Measurements from ENCODE around the gene ADCYAP1R1. TPM values are rescaled to one million over a fixed set of nuclear protein-coding genes. Genes with fewer than 3 reads are reported as not detected.

Gene ADCYAP1R1
- total and polyA plus RNA-seq, 12 donors: 0.22 to 25.0 (median 1.5) TPM

GRCh38 chr7:31101544-31101943 lies 49.4 kb downstream of the ADCYAP1R1 start:
- DNase-seq: peak in 1 of 7 donors; percentile 35

GRCh38 chr7:31102151-31102972 lies 50.3 kb downstream of the ADCYAP1R1 start:
- no peaks in the 10 kb centered on the region for H3K27me3 ChIP-seq
- peak in 3 of 7 donors; percentile 2 to 35 (median 3) for DNase-seq
- H3K4me1 ChIP-seq (replicated peaks in 1 of 2): no peaks in the 10 kb centered on the region
- no peak overlapping the region for H3K27ac ChIP-seq
- intact Hi-C loops (cut with DNase I): loop anchor here in 1 of 2 donors (10.0 kb wide), 1 partner anchor 78 kb away; no protein-coding TSS in a partner anchor
- WGBS, 4 donors: 73 to 80% (median 74%) methylated on average over 11 to 12 of the region's 12 CpGs
- TF ChIP-seq POLR2A (IDR thresholded peaks at IDR 0.05): no peak
- no peak for TF ChIP-seq CTCF (IDR thresholded peaks at IDR 0.05)
- H3K36me3 ChIP-seq (replicated peaks in 1 of 2): no peaks in the 10 kb centered on the region
- H3K4me3 ChIP-seq: no peak overlapping the region
- H3K9me3 ChIP-seq (replicated peaks in 1 of 3): no peaks in the 10 kb centered on the region

More at GRCh38 chr7:31101544-31101943, 49.4 kb downstream of the ADCYAP1R1 start:
- 79 to 86% (median 83%) methylated on average over 5 of the region's 5 CpGs for whole genome bisulfite sequencing, 4 donors
- Histone ChIP-seq H3K4me1 (replicated peaks in 1 of 2) (no peaks in the 10 kb centered on the region), H3K36me3 (replicated peaks in 1 of 2) (no peaks in the 10 kb centered on the region), H3K9me3 (replicated peaks in 1 of 3) (no peaks in the 10 kb centered on the region), H3K4me3 (no peak overlapping the region), H3K27me3 (no peaks in the 10 kb centered on the region), H3K27ac (no peak overlapping the region)
- intact Hi-C loops (cut with DNase I): loop anchor here in 1 of 2 donors (10.0 kb wide), 1 partner anchor 77 kb away; no protein-coding TSS in a partner anchor
- no peak for TF ChIP-seq POLR2A (IDR thresholded peaks at IDR 0.05)
- no peak for TF ChIP-seq CTCF (IDR thresholded peaks at IDR 0.05)

- no peaks in the 10 kb centered on the region for H3K9me3 ChIP-seq (replicated peaks in 1 of 3)
- H3K27me3 ChIP-seq: no peaks in the 10 kb centered on the region
- 51 to 66% (median 57%) methylated on average over 7 to 9 of the region's 9 CpGs for WGBS, 4 donors
- intact Hi-C loops (cut with DNase I): loop anchor here in 1 of 2 donors (10.0 kb wide), 1 partner anchor 78 kb away; no protein-coding TSS in a partner anchor
- no peaks in the 10 kb centered on the region for H3K4me1 ChIP-seq (replicated peaks in 1 of 2)
- H3K36me3 ChIP-seq (replicated peaks in 1 of 2): no peaks in the 10 kb centered on the region
- DNase-seq: peak in 1 of 7 donors; percentile 34
- H3K4me3 ChIP-seq: no peak overlapping the region
- TF ChIP-seq POLR2A (IDR thresholded peaks at IDR 0.05): no peak
- TF ChIP-seq CTCF (IDR thresholded peaks at IDR 0.05): no peak
- H3K27ac ChIP-seq: no peak overlapping the region
These were observed 51.1 kb downstream of the ADCYAP1R1 start for GRCh38 chr7:31102973-31103850.

Data from adrenal gland (tissue), 12 donors.